Skeletal muscle satellite cell (primary cell): ENCODE data around the gene OPRPN. TPM values are rescaled to one million over a fixed set of nuclear protein-coding genes. Genes with fewer than 3 reads are reported as not detected.

Experiments
- H3K27me3 ChIP-seq: 2 replicates; pipeline ENCODE4 v1.7.0; 2013; ENCODE audit warnings: low read length; ENCODE audit not compliant: control insufficient read depth, insufficient read depth
- H3K36me3 ChIP-seq: 2 replicates; pipeline ENCODE4 v1.7.0; 2013; ENCODE audit warnings: mild to moderate bottlenecking, control low read depth, low read length; ENCODE audit not compliant: insufficient read depth
- H3K4me1 ChIP-seq: 2 replicates; pipeline ENCODE4 v1.7.0; 2013; ENCODE audit warnings: low read length; ENCODE audit not compliant: control insufficient read depth, insufficient read depth
- H3K4me2 ChIP-seq: 2 replicates; pipeline ENCODE4 v1.7.0; 2013; ENCODE audit warnings: mild to moderate bottlenecking, low read length
- H3K4me3 ChIP-seq: 2 replicates; pipeline ENCODE4 v1.7.0; 2013; ENCODE audit warnings: low read length
- H3K9ac ChIP-seq: 2 replicates; pipeline ENCODE4 v1.7.0; 2013; ENCODE audit warnings: mild to moderate bottlenecking, low read depth, low read length, moderate library complexity
- H3K9me3 ChIP-seq: replicated peaks from 2 replicates; pipeline ENCODE4 v1.7.0; 2013; ENCODE audit warnings: mild to moderate bottlenecking, control low read depth, low read length
- total RNA-seq: library from RNA; depleted of rRNA; stranded (reverse); fragments of >200 nt; gene quantifications from 2 replicates; pipeline ENCODE4 v1.2.3, GENCODE V29; 2012; rRNA removed

Gene OPRPN, protein sequence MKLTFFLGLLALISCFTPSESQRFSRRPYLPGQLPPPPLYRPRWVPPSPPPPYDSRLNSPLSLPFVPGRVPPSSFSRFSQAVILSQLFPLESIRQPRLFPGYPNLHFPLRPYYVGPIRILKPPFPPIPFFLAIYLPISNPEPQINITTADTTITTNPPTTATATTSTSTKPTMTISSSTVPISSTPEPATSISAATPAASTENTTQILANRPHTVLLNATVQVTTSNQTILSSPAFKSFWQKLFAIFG
- not detected in 2 replicates for total RNA-seq

GRCh38 chr4:70397580-70397979, at the start of gene OPRPN:
Gene OPRPN, plus strand, starts transcription at chr4:70397940. Its CDS starts 1,346 bp downstream, at chr4:70399286.
- no peak within 1 kb of the TSS for H3K4me3 ChIP-seq
- H3K27me3 ChIP-seq, result no peaks in the 10 kb centered on the region
- H3K36me3 ChIP-seq, result no peaks in the 10 kb centered on the region
- no peaks in the 10 kb centered on the region for H3K9me3 ChIP-seq
- no peak within 1 kb of the TSS for H3K4me2 ChIP-seq
- no peak within 1 kb of the TSS for H3K9ac ChIP-seq
- no peaks in the 10 kb centered on the region for H3K4me1 ChIP-seq

DNA sequence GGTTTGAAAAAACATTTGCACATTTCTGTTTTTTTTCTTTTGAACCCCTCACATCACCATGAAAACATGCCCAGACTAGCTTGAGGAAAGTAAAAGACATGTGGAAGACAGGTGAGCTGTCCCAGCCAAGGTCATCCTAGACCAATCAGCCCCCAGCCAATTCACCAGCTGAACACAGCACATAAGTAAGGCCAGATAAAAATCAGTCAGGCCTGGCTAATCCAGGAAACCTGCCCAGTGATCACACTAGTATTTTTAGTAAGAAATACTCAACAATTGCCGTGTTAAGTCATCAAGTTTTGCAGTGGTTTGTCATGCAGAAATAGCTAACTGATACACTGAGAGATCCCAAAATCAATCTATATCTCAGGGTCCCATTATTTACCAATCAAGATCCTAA, 41.6 kb upstream of the OPRPN start:
- Histone ChIP-seq H3K4me1 (no peaks in the 10 kb centered on the region), H3K4me2 (no peak overlapping the region), H3K36me3 (no peaks in the 10 kb centered on the region), H3K27me3 (no peaks in the 10 kb centered on the region), H3K9ac (no peak overlapping the region), H3K9me3 (no peaks in the 10 kb centered on the region), H3K4me3 (no peak overlapping the region)

DNA sequence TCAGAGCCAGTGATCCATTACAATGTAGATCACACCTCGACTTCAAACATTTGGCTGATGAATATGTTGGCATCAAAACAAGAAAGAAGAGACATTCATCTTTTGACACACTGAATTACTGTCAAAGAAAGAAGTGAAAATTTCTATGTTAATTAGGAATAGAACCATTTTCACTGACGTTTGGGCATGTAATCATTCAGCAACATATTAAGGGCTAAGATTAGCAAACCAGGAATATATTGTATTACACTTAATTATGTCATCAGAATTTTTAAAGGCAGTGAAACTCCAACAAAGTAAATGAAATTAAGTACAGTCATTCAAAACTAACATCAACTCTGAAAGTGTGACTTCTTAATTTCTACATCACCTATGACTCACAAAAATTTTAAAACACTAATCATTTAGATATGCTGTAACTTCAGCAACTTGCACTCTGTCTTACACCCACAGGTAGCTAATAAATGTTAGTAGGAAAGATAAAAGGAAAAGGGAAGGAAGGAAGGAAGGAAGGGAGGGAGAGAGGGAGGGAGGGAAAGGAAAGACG, 38.6 kb upstream of the OPRPN start:
- H3K4me2 ChIP-seq, result no peak overlapping the region
- no peak overlapping the region for H3K9ac ChIP-seq
- H3K36me3 ChIP-seq, result no peaks in the 10 kb centered on the region
- H3K4me1 ChIP-seq, result no peaks in the 10 kb centered on the region
- H3K9me3 ChIP-seq, result no peaks in the 10 kb centered on the region
- no peaks in the 10 kb centered on the region for H3K27me3 ChIP-seq
- no peak overlapping the region for H3K4me3 ChIP-seq

DNA sequence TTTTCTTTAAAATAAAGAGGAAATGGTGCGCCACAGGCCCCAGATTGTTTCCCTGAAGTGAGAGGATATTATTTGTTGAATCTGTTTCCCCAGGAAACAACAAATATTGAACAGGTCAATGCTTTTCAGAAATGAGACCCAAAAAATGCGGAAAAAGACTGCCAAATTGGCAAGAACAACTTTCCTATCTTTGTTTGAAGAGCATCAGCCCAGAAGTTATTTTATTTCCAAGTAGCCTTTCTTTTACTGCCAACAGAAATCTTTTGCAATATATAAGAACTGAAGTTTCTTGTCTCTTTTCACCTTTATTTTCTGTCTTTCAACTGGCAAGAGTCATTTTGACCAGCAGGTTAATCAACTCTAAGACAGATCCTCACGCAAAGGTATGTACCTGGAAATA, 37.3 kb upstream of the OPRPN start, which contains the start of gene SMR3A:
Gene SMR3A (plus strand): TSS at position 301 of the 400 bp plus-strand sequence. CDS start 1,356 bp downstream, outside the sequence.
- no peaks in the 10 kb centered on the region for H3K36me3 ChIP-seq
- H3K4me2 ChIP-seq, result no peak within 1 kb of the TSS
- H3K9ac ChIP-seq, result no peak within 1 kb of the TSS
- no peaks in the 10 kb centered on the region for H3K9me3 ChIP-seq
- no peak within 1 kb of the TSS for H3K4me3 ChIP-seq
- H3K4me1 ChIP-seq, result no peaks in the 10 kb centered on the region
- H3K27me3 ChIP-seq, result no peaks in the 10 kb centered on the region

DNA sequence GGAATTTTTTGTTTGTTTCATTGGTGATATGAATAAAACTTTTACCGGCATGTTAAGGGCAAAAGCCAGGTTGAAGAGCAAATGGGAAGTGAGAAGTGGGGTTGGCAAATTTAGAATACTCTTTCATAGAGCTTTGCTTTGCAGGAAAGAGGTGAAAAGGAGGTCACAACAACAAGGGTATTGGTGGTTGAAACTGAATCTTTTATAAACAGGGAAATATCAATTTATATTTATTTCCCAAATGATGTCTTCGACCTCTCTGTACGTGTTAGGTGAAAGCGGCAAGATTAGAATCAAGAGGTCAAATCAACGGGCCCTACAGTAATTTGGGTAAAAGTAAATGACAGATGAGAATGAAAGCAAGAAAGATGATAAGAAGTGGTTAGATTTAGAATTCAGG, 33.7 kb upstream of the OPRPN start:
- no peaks in the 10 kb centered on the region for H3K36me3 ChIP-seq
- no peaks in the 10 kb centered on the region for H3K27me3 ChIP-seq
- H3K9me3 ChIP-seq, result peaks cover 4% of the 10 kb centered on the region
- H3K4me3 ChIP-seq, result no peak overlapping the region
- no peak overlapping the region for H3K9ac ChIP-seq
- no peaks in the 10 kb centered on the region for H3K4me1 ChIP-seq
- H3K4me2 ChIP-seq, result no peak overlapping the region

GRCh38 chr4:70365479-70365878, 32.3 kb upstream of the OPRPN start:
- no peak overlapping the region for H3K4me2 ChIP-seq
- H3K27me3 ChIP-seq, result no peaks in the 10 kb centered on the region
- H3K9me3 ChIP-seq, result peaks cover 4% of the 10 kb centered on the region
- H3K4me3 ChIP-seq, result no peak overlapping the region
- no peaks in the 10 kb centered on the region for H3K4me1 ChIP-seq
- H3K36me3 ChIP-seq, result no peaks in the 10 kb centered on the region
- no peak overlapping the region for H3K9ac ChIP-seq

DNA sequence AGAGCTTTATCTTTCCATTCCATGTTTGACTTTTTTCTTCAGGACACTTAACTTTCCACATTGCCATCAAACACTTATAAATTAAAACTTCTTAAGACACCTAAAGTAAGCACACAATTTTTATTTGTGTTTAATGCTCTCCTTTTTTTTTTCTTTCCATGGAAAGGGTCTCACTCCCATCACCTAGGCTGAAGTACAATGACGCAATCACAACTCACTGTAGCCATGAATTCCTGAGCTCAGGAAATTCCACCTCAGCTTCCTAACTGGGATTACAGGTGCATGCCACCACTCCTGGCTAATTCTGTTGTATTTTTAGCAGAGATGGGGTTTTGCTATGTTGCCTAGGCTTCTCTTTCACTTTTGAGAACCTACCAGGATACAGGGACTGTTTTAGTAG, 29.9 kb upstream of the OPRPN start:
- no peaks in the 10 kb centered on the region for H3K36me3 ChIP-seq
- no peak overlapping the region for H3K4me2 ChIP-seq
- H3K9ac ChIP-seq, result no peak overlapping the region
- H3K4me3 ChIP-seq, result no peak overlapping the region
- H3K27me3 ChIP-seq, result no peaks in the 10 kb centered on the region
- peaks cover 7% of the 10 kb centered on the region for H3K9me3 ChIP-seq
- H3K4me1 ChIP-seq, result no peaks in the 10 kb centered on the region

- no peak overlapping the region for H3K9ac ChIP-seq
- no peak overlapping the region for H3K4me3 ChIP-seq
- H3K36me3 ChIP-seq, result no peaks in the 10 kb centered on the region
- no peak overlapping the region for H3K4me2 ChIP-seq
- H3K9me3 ChIP-seq, result peaks cover 7% of the 10 kb centered on the region
- H3K4me1 ChIP-seq, result no peaks in the 10 kb centered on the region
- H3K27me3 ChIP-seq, result no peaks in the 10 kb centered on the region
Observed at GRCh38 chr4:70371987-70372386, 25.8 kb upstream of the OPRPN start.

DNA sequence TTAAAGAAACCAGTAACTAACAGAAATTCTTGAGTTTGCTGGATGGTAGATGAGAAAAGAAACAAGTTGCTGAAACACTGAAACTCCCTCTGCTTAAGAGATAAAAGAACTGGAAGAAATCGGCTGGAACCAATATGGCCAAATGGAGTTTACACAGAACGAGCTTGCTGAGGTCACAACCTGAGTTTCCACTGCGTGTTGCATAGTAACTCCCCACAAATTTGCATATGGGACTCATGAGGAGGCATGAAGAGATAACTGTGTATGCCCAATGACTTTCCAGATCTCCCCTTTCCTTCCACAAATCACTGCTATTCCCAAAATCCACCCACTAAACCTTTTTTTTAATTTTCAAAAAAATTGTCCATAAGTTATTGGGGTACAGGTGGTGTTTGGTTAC, 25.0 kb upstream of the OPRPN start:
- Histone ChIP-seq H3K9me3 (peaks cover 7% of the 10 kb centered on the region), H3K4me2 (no peak overlapping the region), H3K4me3 (no peak overlapping the region), H3K9ac (no peak overlapping the region), H3K36me3 (no peaks in the 10 kb centered on the region), H3K4me1 (no peaks in the 10 kb centered on the region), H3K27me3 (no peaks in the 10 kb centered on the region)

DNA sequence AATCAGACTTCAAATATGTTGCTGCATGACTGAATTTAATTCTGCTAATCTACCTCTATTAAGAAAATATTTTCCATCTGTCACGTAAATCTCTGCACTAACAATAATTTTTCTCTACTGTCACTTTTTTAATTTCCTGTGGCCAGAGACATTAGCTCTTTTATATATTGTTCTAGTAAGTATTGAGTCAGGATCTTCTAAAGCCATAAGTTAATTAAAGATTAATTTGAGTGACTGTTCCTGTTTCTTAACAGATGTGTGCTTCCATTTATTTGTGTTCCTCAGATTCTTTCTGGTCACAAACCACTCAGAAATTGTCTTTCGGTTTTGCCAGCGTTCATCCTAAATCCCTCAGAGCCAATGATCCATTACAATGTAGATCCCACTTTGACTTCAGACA, 17.2 kb upstream of the OPRPN start:
- Histone ChIP-seq H3K4me2 (no peak overlapping the region), H3K36me3 (no peaks in the 10 kb centered on the region)

DNA sequence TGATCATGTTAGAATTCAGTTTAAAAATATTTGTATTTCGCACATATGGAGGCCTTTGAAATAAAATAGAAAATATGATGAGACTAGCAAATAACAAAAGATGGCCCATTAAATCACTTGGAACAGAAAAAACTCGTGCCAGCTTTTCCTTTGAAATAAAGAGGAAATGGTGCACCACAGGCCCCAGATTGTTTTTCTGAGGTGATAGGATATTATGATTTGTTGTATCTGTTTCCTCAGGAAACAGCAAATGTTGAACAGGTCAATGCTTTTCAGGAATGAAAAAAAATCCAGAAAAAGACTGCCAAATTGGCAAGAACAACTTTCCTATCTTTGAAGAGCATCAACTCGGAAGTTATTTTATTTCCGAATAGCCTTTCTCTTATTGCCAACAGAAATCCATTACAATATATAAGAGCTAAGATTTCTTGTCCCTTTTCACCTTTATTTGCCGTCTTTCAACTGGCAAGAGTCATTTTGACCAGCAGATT, 15.0 kb upstream of the OPRPN start, which contains the start of gene SMR3B:
Gene SMR3B (plus strand): TSS at position 441 of the 491 bp plus-strand sequence. CDS start 1,380 bp downstream, outside the sequence.
- Histone ChIP-seq H3K4me2 (no peak within 1 kb of the TSS), H3K4me1 (no peaks in the 10 kb centered on the region), H3K36me3 (no peaks in the 10 kb centered on the region), H3K27me3 (no peaks in the 10 kb centered on the region), H3K9me3 (no peaks in the 10 kb centered on the region), H3K4me3 (no peak within 1 kb of the TSS), H3K9ac (no peak within 1 kb of the TSS)

More for the DNA sequence above, 17.2 kb upstream of the OPRPN start:
- Histone ChIP-seq H3K4me3 (no peak overlapping the region), H3K9me3 (no peaks in the 10 kb centered on the region), H3K27me3 (no peaks in the 10 kb centered on the region), H3K4me1 (no peaks in the 10 kb centered on the region), H3K9ac (no peak overlapping the region)
